GM12878 (cell line): ENCODE measurements around the gene ALDH1A2. TPM values are rescaled to one million over a fixed set of nuclear protein-coding genes. Genes with fewer than 3 reads are reported as not detected.

Experiments
- ATAC-seq: fragments of 200-7000 bp; cut with Tn5 transposase; 3 replicates; pipeline ENCODE4 v1.9.1; 2020; ENCODE audit warnings: mild to moderate bottlenecking, moderate library complexity
- BruUV-seq: library from RNA; stranded (reverse); fragments of 400-500 nt; replicated peaks from 2 replicates; lab custom pipeline; 2021; lab: Mats Ljungman, UMichigan
- CTCF ChIA-PET: fragments of 300-600 bp; sonication (Branson Sonifier 250); formaldehyde crosslinking; extraction: SDS; loops from one replicate; lab custom pipeline; 2021; ENCODE audit warnings: inconsistent platforms; lab: Yijun Ruan, JAX
- POLR2A ChIA-PET: fragments of 350-600 bp; formaldehyde crosslinking; extraction: SDS; loops from one replicate; lab custom pipeline; 2021; ENCODE audit warnings: inconsistent platforms; lab: Charles Lee
- RAD21 ChIA-PET: fragments of 300-600 bp; sonication (Branson Sonifier 250); formaldehyde crosslinking; loops from one replicate; lab custom pipeline; 2023; ENCODE audit warnings: antibody characterized with exemption; ENCODE audit not compliant: unreplicated experiment; lab: Charles Lee
- SMC1A ChIA-PET: fragments of 300-600 bp; sonication (Branson Sonifier 250); formaldehyde crosslinking; loops from one replicate; lab custom pipeline; 2023; ENCODE audit not compliant: unreplicated experiment, uncharacterized antibody; lab: Charles Lee
- DNase-seq: peaks from one replicate; pipeline ENCODE4 v3.0.0-alpha.2; 2011; ENCODE audit warnings: low read depth, low spot score
- FAIRE-seq: peaks from 3 replicates; lab custom pipeline; 2011; peaks lifted over from hg19 to GRCh38; lab: Jason Lieb, UNC
- H2AFZ ChIP-seq: 2 replicates; pipeline ENCODE4 v1.6.0; 2011; ENCODE audit warnings: low read depth, low read length, control low read depth; ENCODE audit not compliant: control insufficient read depth
- H3K27ac ChIP-seq: 2 replicates; pipeline ENCODE4 v1.5.1; 2011; ENCODE audit warnings: control low read depth; ENCODE audit not compliant: control insufficient read depth, insufficient read depth
- H3K27me3 ChIP-seq, 2 experiments: replicated peaks in 1 of 2; 2 replicates each; pipeline versions ENCODE4 v1.6.0 to v1.6.1; 2011; ENCODE audit warnings: low read length in 1 of 2; ENCODE audit not compliant: control insufficient read depth in 2 of 2, insufficient read depth in 2 of 2
- H3K36me3 ChIP-seq, 2 experiments: 2 replicates each; pipeline ENCODE4 v1.5.1; 2011; ENCODE audit warnings: low read length in 1 of 2; ENCODE audit not compliant: control insufficient read depth in 2 of 2, insufficient read depth in 2 of 2
- H3K4me1 ChIP-seq: 2 replicates; pipeline ENCODE4 v1.6.1; 2011; ENCODE audit warnings: mild to moderate bottlenecking, low read length, moderate library complexity, mixed read lengths; ENCODE audit not compliant: control insufficient read depth, insufficient read depth
- H3K4me2 ChIP-seq: 2 replicates; pipeline ENCODE4 v1.6.0; 2011; ENCODE audit warnings: control low read depth; ENCODE audit not compliant: control insufficient read depth, insufficient read depth
- H3K4me3 ChIP-seq: fragments of 200-600 bp; sonication (generic); 2 replicates; pipeline ENCODE4 v1.5.1; 2016
- H3K79me2 ChIP-seq: 2 replicates; pipeline ENCODE4 v1.6.0; 2011; ENCODE audit warnings: low read length; ENCODE audit not compliant: control insufficient read depth, insufficient read depth
- H3K9ac ChIP-seq: 2 replicates; pipeline ENCODE4 v1.8.0; 2011; ENCODE audit warnings: low read length, control low read depth, mixed read lengths; ENCODE audit not compliant: control insufficient read depth, insufficient read depth
- H3K9me3 ChIP-seq: replicated peaks from 3 replicates; pipeline ENCODE4 v1.5.1; 2011; ENCODE audit warnings: mild to moderate bottlenecking, low read length; ENCODE audit not compliant: control insufficient read depth, insufficient read depth
- H4K20me1 ChIP-seq: 2 replicates; pipeline ENCODE4 v1.6.0; 2011; ENCODE audit not compliant: control insufficient read depth, insufficient read depth
- CEBPZ ChIP-seq: fragments of 150-350 bp; IDR thresholded peaks from 2 replicates; pipeline ENCODE4 v1.6.1; 2016; ENCODE audit warnings: low read depth, low read length
- ETV6 ChIP-seq, 2 experiments: fragments of 450-650 bp in 1 of 2; IDR thresholded peaks in 1 of 2; conservative IDR thresholded peaks in 1 of 2; 2 replicates each; pipeline ENCODE4 v1.6.1; 2014; ENCODE audit warnings: antibody characterized with exemption in 1 of 2, borderline replicate concordance in 1 of 2, low read depth in 1 of 2, mild to moderate bottlenecking in 1 of 2, moderate library complexity in 1 of 2
- HSF1 ChIP-seq: fragments of 150-350 bp; IDR thresholded peaks from 2 replicates; pipeline ENCODE4 v1.6.1; 2014; ENCODE audit warnings: mild to moderate bottlenecking, low read depth, low read length
- MYB ChIP-seq: fragments of 150-350 bp; IDR thresholded peaks from 2 replicates; pipeline ENCODE4 v1.6.1; 2014; ENCODE audit warnings: mild to moderate bottlenecking, low read depth, low read length, borderline replicate concordance
- POLR2A ChIP-seq: IDR thresholded peaks from 2 replicates; pipeline ENCODE4 v1.6.1; 2011; ENCODE audit warnings: low read depth, mild to moderate bottlenecking, low read length
- YBX1 ChIP-seq: fragments of 450-650 bp; IDR thresholded peaks from 2 replicates; pipeline ENCODE4 v1.6.1; 2016; ENCODE audit warnings: antibody characterized with exemption
- WGBS: methylation state at CpG from one replicate; pipeline ENCODE4 v1.1.6; 2016; ENCODE audit warnings: low lambda C conversion rate; ENCODE audit not compliant: insufficient replicate concordance, insufficient coverage; ENCODE audit errors: missing lambda C conversion rate; 5-methylcytosine and 5-hydroxymethylcytosine counted together
- in situ Hi-C: fragments of 300-500 bp; cut with MboI; formaldehyde crosslinking; loops from 9 replicates; pipeline ENCODE4 v1.14.3; 2018; ENCODE audit warnings: mixed read lengths
- intact Hi-C: fragments of 100-400 bp; cut with micrococcal nuclease; formaldehyde crosslinking; loops from one replicate; pipeline ENCODE4 v1.14.2; 2022; ENCODE audit not compliant: unreplicated experiment
- polyA plus RNA-seq, 11 experiments: library from polyadenylated mRNA; depleted of rRNA in 4 of 11; unstranded in 6 of 11; stranded (reverse) in 5 of 11; fragments of >200 nt; fragmentation: Nextera tagmentation in 4 of 11; fragmentation: Illumina TruSeq in 1 of 11; extraction: Ambion mirVana in 4 of 11; extraction: Trizol in 1 of 11; gene quantifications; 1 replicate in 1 of 11; 2 replicates in 10 of 11; pipeline versions ENCODE4 v1.2.1 to v1.2.3, GENCODE V29; 2011 to 2016; ENCODE audit warnings: inconsistent platforms in 2 of 11, missing spikeins in 2 of 11, low read depth in 1 of 11
- total RNA-seq, 4 experiments: library from RNA; depleted of rRNA in 3 of 4; stranded (reverse); fragments of >200 nt in 3 of 4; fragmentation: Illumina TruSeq in 1 of 4; extraction: Trizol in 1 of 4; gene quantifications; 2 replicates each; pipeline versions ENCODE4 v1.2.1 to v1.2.3, GENCODE V29; 2013 to 2021
- TF ChIP-seq, protein P1 (sequence below): IDR thresholded peaks from 2 replicates; pipeline ENCODE4 v1.6.1; 2011; ENCODE audit warnings: low read depth, low read length, improper control_type of control experiment, borderline replicate concordance
- TF ChIP-seq, protein P2 (sequence below): fragments of 450-650 bp; conservative IDR thresholded peaks from 2 replicates; pipeline ENCODE4 v1.6.1; 2017; ENCODE audit warnings: mild to moderate bottlenecking, moderate library complexity

Gene ALDH1A2
- total and polyA plus RNA-seq, 10 of the 15 experiments (the other 5 are each of a cell fraction or from before 2014, with no cell fraction given), result 0.06 to 0.92 (median 0.18) TPM; not detected in 5

DNA sequence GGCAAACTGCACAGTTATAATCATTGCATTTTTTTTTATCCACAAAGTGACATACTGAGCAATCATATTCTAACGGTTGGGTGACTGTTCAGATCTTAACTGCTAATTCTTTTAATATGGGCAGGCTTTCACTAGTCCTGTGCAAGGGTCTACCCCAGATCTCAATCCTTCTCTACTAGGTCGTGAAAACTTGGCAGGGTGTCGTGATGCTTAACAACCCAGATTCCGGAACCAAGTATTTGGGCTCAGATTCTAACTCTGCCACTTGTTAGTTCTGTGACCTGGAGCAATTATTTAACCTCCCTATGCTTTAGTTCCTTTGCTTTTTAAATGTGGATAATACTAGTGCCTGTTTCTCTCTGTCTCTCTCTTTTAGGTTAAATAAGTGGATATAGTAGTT, 16.4 kb upstream of the ALDH1A2 start:
- H3K79me2 ChIP-seq, result no peaks in the 10 kb centered on the region
- SMC1A ChIA-PET, result no interaction called here
- DNase-seq (no peak), FAIRE-seq (no peak), ATAC-seq (no peak)
- H3K36me3 ChIP-seq, result no peaks in the 10 kb centered on the region
- in situ Hi-C loops, result no loop called here
- H3K27me3 ChIP-seq, result peaks cover 0 to 1% of the 10 kb centered on the region in 2 experiments; a peak in 1 of 4 replicates
- no peak overlapping the region for H3K9ac ChIP-seq
- intact Hi-C loops, result no loop called here
- H2AFZ ChIP-seq, result no peak overlapping the region
- TF ChIP-seq YBX1, result no peak
- TF ChIP-seq, protein P1, sequence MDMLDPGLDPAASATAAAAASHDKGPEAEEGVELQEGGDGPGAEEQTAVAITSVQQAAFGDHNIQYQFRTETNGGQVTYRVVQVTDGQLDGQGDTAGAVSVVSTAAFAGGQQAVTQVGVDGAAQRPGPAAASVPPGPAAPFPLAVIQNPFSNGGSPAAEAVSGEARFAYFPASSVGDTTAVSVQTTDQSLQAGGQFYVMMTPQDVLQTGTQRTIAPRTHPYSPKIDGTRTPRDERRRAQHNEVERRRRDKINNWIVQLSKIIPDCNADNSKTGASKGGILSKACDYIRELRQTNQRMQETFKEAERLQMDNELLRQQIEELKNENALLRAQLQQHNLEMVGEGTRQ, result no peak
- H3K4me1 ChIP-seq, result no peaks in the 10 kb centered on the region
- no peak overlapping the region for H3K4me3 ChIP-seq
- RAD21 ChIA-PET, result no interaction called here
- H3K9me3 ChIP-seq, result no peaks in the 10 kb centered on the region
- no TSS peak for BruUV-seq
- CTCF ChIA-PET, result no interaction called here
- no peak overlapping the region for H3K27ac ChIP-seq
- H3K4me2 ChIP-seq, result no peak overlapping the region
- WGBS, result 48% methylated on average over 4 of the region's 4 CpGs
- POLR2A ChIA-PET, result no interaction called here
- no peaks in the 10 kb centered on the region for H4K20me1 ChIP-seq

- intact Hi-C loops (no loop called here), in situ Hi-C loops (no loop called here)
- no TSS peak for BruUV-seq
- DNase-seq, result no peak
- ChIA-PET RAD21 (no interaction called here), SMC1A (no interaction called here), POLR2A (no interaction called here), CTCF (interaction anchor here (3.2 kb wide), 1 partner anchor 11 kb away, joined by 13 read pairs; no protein-coding TSS in a partner anchor)
- no peak for ATAC-seq
- no peaks in the 10 kb centered on the region for H3K4me1 ChIP-seq
- no peak overlapping the region for H3K4me3 ChIP-seq
- H4K20me1 ChIP-seq, result no peaks in the 10 kb centered on the region
- H3K4me2 ChIP-seq, result no peak overlapping the region
- peaks cover 0 to 1% of the 10 kb centered on the region in 2 experiments; a peak in 1 of 4 replicates for H3K27me3 ChIP-seq
- H3K9ac ChIP-seq, result no peak overlapping the region
- 27% methylated on average over 1 of the region's 1 CpG for WGBS
- no peaks in the 10 kb centered on the region for H3K9me3 ChIP-seq
- no peaks in the 10 kb centered on the region for H3K36me3 ChIP-seq
- no peak overlapping the region for H3K27ac ChIP-seq
- FAIRE-seq, result no peak
- H2AFZ ChIP-seq, result no peak overlapping the region
- no peaks in the 10 kb centered on the region for H3K79me2 ChIP-seq
- no peak for TF ChIP-seq POLR2A
- TF ChIP-seq CEBPZ, result no peak
- TF ChIP-seq ETV6 (conservative IDR thresholded peaks at IDR 0.05 in 1 of 2, IDR thresholded peaks at IDR 0.05 in 1 of 2; ENCODE audit: borderline replicate concordance in 1 of 2, low read depth in 1 of 2), result no peak
- no peak for TF ChIP-seq MYB
- TF ChIP-seq, protein P2, sequence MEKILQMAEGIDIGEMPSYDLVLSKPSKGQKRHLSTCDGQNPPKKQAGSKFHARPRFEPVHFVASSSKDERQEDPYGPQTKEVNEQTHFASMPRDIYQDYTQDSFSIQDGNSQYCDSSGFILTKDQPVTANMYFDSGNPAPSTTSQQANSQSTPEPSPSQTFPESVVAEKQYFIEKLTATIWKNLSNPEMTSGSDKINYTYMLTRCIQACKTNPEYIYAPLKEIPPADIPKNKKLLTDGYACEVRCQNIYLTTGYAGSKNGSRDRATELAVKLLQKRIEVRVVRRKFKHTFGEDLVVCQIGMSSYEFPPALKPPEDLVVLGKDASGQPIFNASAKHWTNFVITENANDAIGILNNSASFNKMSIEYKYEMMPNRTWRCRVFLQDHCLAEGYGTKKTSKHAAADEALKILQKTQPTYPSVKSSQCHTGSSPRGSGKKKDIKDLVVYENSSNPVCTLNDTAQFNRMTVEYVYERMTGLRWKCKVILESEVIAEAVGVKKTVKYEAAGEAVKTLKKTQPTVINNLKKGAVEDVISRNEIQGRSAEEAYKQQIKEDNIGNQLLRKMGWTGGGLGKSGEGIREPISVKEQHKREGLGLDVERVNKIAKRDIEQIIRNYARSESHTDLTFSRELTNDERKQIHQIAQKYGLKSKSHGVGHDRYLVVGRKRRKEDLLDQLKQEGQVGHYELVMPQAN, result no peak
- no peak for TF ChIP-seq HSF1
These were observed 15.9 kb upstream of the ALDH1A2 start for GRCh38 chr15:58081456-58081855.
